Tibial nerve (tissue), 4 donors: Measurements from ENCODE around the gene POU6F2. TPM values are rescaled to one million over a fixed set of nuclear protein-coding genes. Genes with fewer than 3 reads are reported as not detected.

ENCODE experiments used
- DNase-seq, 2 donors: peaks; one replicate each; pipeline ENCODE4 v3.0.0-alpha.2; 2019; ENCODE audit warnings: low spot score in 2 of 2
- H3K27ac ChIP-seq, 4 donors: fragments of 200-600 bp; sonication (generic) in 3 of 4; one replicate each; pipeline ENCODE4 v1.5.1; 2017 to 2019; ENCODE audit warnings: mild to moderate bottlenecking in 1 of 4
- H3K27me3 ChIP-seq, 2 donors: fragments of 200-600 bp; sonication (generic) in 1 of 2; one replicate each; pipeline versions ENCODE4 v1.5.1 to v1.6.0; 2017 to 2019
- H3K36me3 ChIP-seq, 3 donors: fragments of 200-600 bp; sonication (generic); one replicate each; pipeline ENCODE4 v1.5.1; 2018 to 2019
- H3K4me1 ChIP-seq, 4 donors: fragments of 200-600 bp; sonication (generic) in 3 of 4; one replicate each; pipeline ENCODE4 v1.5.1; 2017 to 2019
- H3K4me3 ChIP-seq, 4 donors: fragments of 200-600 bp; sonication (generic) in 3 of 4; one replicate each; pipeline ENCODE4 v1.5.1; 2017 to 2019; ENCODE audit warnings: mild to moderate bottlenecking in 1 of 4, moderate library complexity in 1 of 4
- H3K9me3 ChIP-seq, 4 donors: fragments of 200-600 bp; sonication (generic) in 3 of 4; one replicate each; pipeline ENCODE4 v1.5.1; 2017 to 2019
- EP300 ChIP-seq, 2 donors: sonication (generic); formaldehyde crosslinking; IDR thresholded peaks; one replicate each; pipeline ENCODE4 v1.6.1; 2017; ENCODE audit warnings: antibody characterized with exemption in 2 of 2, mild to moderate bottlenecking in 1 of 2
- POLR2A ChIP-seq, 2 donors: fragments of 450-650 bp; IDR thresholded peaks; one replicate each; pipeline ENCODE4 v1.6.1; 2017; ENCODE audit warnings: antibody characterized with exemption in 2 of 2, mild to moderate bottlenecking in 2 of 2, moderate library complexity in 2 of 2
- WGBS, 2 donors: methylation state at CpG; one replicate each; pipeline ENCODE4 v1.1.5; 2018; 5-methylcytosine and 5-hydroxymethylcytosine counted together
- total RNA-seq, 4 donors: library from RNA; depleted of rRNA; stranded (reverse); fragments of >200 nt; gene quantifications; one replicate each; pipeline ENCODE4 v1.1.0, GENCODE V29; 2016
- TF ChIP-seq, protein P1 (sequence below), 5 experiments: fragments of 200-600 bp in 3 of 5; fragments of 450-650 bp in 2 of 5; sonication (generic) in 3 of 5; IDR thresholded peaks; one replicate each; pipeline ENCODE4 v1.5.1; 2016 to 2019; ENCODE audit warnings: antibody characterized with exemption in 5 of 5, mild to moderate bottlenecking in 3 of 5, moderate library complexity in 2 of 5

Gene POU6F2
- total RNA-seq, 4 donors from 2014 or later = 0.21 to 1.8 (median 1.3) TPM

DNA sequence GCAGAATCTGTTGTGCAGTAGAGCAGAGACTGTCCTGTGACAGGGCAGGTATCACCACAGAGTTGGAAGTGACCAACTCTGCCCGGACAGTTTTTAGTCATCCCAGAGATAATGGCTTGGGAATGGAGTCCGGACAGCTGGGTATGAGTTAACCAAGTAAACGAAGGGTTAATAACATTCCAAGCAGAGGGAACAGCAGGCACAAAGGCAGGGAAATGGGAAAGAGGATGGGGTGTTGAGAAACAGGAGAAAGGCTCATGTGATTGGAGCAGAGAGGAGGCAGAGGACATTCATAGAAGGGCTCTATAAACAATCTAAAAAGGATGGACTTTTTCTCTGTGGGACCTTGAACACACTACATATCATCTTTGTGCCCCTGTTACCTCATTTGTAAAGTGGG is 456.3 kb downstream of the POU6F2 start:
- no peak for DNase-seq
- Histone ChIP-seq H3K4me3 (no peak overlapping the region), H3K4me1 (no peaks in the 10 kb centered on the region), H3K27me3 (no peaks in the 10 kb centered on the region), H3K36me3 (no peaks in the 10 kb centered on the region), H3K27ac (no peak overlapping the region), H3K9me3 (no peaks in the 10 kb centered on the region)
- TF ChIP-seq POLR2A (IDR thresholded peaks at IDR 0.05) (no peak), EP300 (IDR thresholded peaks at IDR 0.05) (no peak)
- TF ChIP-seq, protein P1, sequence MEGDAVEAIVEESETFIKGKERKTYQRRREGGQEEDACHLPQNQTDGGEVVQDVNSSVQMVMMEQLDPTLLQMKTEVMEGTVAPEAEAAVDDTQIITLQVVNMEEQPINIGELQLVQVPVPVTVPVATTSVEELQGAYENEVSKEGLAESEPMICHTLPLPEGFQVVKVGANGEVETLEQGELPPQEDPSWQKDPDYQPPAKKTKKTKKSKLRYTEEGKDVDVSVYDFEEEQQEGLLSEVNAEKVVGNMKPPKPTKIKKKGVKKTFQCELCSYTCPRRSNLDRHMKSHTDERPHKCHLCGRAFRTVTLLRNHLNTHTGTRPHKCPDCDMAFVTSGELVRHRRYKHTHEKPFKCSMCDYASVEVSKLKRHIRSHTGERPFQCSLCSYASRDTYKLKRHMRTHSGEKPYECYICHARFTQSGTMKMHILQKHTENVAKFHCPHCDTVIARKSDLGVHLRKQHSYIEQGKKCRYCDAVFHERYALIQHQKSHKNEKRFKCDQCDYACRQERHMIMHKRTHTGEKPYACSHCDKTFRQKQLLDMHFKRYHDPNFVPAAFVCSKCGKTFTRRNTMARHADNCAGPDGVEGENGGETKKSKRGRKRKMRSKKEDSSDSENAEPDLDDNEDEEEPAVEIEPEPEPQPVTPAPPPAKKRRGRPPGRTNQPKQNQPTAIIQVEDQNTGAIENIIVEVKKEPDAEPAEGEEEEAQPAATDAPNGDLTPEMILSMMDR (IDR thresholded peaks at IDR 0.05) = no peak
- 59 to 61% methylated on average over 3 of the region's 3 CpGs for WGBS, 2 donors

DNA sequence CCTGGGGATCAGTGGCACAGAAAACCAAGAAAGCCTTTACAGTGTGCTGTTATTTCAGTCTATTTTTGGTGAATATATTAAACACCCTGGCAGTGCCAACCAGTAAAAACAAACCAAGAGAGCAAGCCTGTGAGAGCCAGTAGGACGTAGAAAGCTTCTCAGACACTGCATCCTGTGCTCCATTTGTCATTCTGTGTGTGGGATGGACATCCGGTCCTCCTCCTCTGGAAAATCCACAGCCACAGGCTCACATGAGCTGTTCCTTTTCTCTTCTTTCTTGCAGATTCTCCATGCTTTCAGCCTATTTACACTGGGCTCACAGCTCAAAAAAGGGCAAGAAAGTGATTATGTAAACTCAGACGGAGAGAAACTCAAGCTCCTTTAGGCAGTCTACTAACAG is 468.8 kb downstream of the POU6F2 start:
- no peak for TF ChIP-seq EP300 (IDR thresholded peaks at IDR 0.05)
- no peak for TF ChIP-seq POLR2A (IDR thresholded peaks at IDR 0.05)
- TF ChIP-seq, protein P1 (IDR thresholded peaks at IDR 0.05) = no peak
- 57 to 67% methylated on average over 3 of the region's 3 CpGs for WGBS, 2 donors
- Histone ChIP-seq H3K4me1 (no peaks in the 10 kb centered on the region), H3K36me3 (no peaks in the 10 kb centered on the region), H3K9me3 (no peaks in the 10 kb centered on the region), H3K27me3 (no peaks in the 10 kb centered on the region), H3K4me3 (no peak overlapping the region), H3K27ac (no peak overlapping the region)
- DNase-seq = no peak

DNA sequence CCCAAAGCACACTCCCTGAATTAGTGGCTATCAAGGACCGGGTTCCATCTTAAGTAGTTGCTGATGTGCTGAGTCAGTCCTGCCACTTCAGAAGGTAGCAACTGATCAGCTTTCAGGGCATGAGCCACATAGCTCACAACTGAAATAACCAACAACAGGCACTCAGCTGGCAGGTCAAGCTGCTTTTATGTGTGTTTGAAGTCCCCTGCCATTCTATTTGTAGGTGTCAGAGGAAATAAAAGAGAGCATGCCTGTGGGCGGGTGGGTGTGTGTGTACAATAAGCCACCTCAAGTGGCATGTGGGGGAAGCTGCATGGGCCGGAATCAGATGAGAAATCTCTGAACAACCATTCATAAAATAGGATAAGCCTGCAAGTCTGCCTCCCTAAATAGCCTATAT is 474.2 kb downstream of the POU6F2 start:
- TF ChIP-seq EP300 (IDR thresholded peaks at IDR 0.05) = no peak
- TF ChIP-seq, protein P1 (IDR thresholded peaks at IDR 0.05) = no peak
- TF ChIP-seq POLR2A (IDR thresholded peaks at IDR 0.05) = no peak
- Histone ChIP-seq H3K9me3 (no peaks in the 10 kb centered on the region), H3K4me3 (no peak overlapping the region), H3K36me3 (no peaks in the 10 kb centered on the region), H3K4me1 (no peaks in the 10 kb centered on the region), H3K27ac (no peak overlapping the region), H3K27me3 (no peaks in the 10 kb centered on the region)
- DNase-seq = no peak
- WGBS, 2 donors = 63 to 73% methylated on average over 3 of the region's 3 CpGs

- no peaks in the 10 kb centered on the region for H3K27me3 ChIP-seq
- peak in 1 of 2 donors; percentile 16 for DNase-seq
- H3K4me3 ChIP-seq = no peak overlapping the region
- H3K9me3 ChIP-seq = no peaks in the 10 kb centered on the region
- no peaks in the 10 kb centered on the region for H3K36me3 ChIP-seq
- 40 to 42% methylated on average over 5 of the region's 5 CpGs for WGBS, 2 donors
- no peaks in the 10 kb centered on the region for H3K4me1 ChIP-seq
- H3K27ac ChIP-seq = no peak overlapping the region
- TF ChIP-seq EP300 (IDR thresholded peaks at IDR 0.05) (no peak), POLR2A (IDR thresholded peaks at IDR 0.05) (no peak)
- TF ChIP-seq, protein P1 (IDR thresholded peaks at IDR 0.05) = peak in 3 of 5 experiments; percentile 34 to 61 (median 43)
Measured at GRCh38 chr7:39453743-39454355, 476.1 kb downstream of the POU6F2 start.

DNA sequence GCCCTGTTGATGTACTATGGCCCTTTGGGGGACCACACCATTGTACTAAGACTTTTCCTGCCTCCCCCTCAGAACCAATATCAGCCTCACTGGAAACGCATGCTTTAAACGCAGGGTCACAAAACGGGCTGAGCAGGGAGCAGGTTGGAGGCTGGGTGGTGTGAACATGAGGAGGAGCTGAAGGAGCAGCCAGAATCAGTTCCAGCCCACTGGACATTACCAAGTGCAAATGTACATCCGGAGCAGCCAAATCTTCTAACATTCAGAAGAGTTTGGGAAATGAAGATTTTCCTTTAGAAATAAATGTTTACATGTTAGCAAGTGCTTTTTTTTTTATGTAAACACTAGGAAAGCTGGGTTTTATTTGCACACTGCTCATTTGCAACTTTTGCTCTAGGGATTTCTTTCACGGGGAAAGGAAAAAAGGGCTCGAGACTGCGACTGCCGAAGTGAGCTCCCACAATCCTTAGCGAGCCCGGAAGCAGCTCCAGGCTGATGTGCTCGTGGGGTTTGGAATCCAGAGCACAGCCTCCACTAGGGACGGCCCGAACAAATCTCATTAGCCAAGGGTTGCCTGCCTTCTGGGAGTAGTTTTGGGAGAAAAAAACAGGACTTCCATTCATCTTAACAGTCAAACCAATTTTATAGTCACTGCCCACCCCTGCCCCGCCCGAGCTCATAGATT is 480.5 kb downstream of the POU6F2 start:
- no peaks in the 10 kb centered on the region for H3K36me3 ChIP-seq
- no peak overlapping the region for H3K27ac ChIP-seq
- TF ChIP-seq, protein P1 (IDR thresholded peaks at IDR 0.05) = no peak
- no peak for TF ChIP-seq POLR2A (IDR thresholded peaks at IDR 0.05)
- no peak for TF ChIP-seq EP300 (IDR thresholded peaks at IDR 0.05)
- 37 to 51% methylated on average over 15 of the region's 15 CpGs for WGBS, 2 donors
- no peak for DNase-seq
- peak overlapping the region in 2 of 4 donors; percentile 23 to 38 for H3K4me3 ChIP-seq
- peaks cover 0 to 4% (median 0%) of the 10 kb centered on the region in 4 donors for H3K4me1 ChIP-seq
- H3K9me3 ChIP-seq = no peaks in the 10 kb centered on the region
- H3K27me3 ChIP-seq = no peaks in the 10 kb centered on the region
